Activated naive CD8-positive, alpha-beta T cell treated with anti-CD3 and anti-CD28 coated beads for 36 hours (primary cell): ENCODE data around the gene HYDIN. TPM values are rescaled to one million over a fixed set of nuclear protein-coding genes. Genes with fewer than 3 reads are reported as not detected.

Experiments
- DNase-seq: peaks from one replicate; pipeline ENCODE4 v3.0.0; 2021
- H3K27ac Mint-ChIP-seq: one replicate; pipeline ENCODE4 v1.8.0; 2022; ENCODE audit warnings: mild to moderate bottlenecking, moderate library complexity, mixed read lengths
- H3K27me3 Mint-ChIP-seq: one replicate; pipeline ENCODE4 v1.8.0; 2022; ENCODE audit warnings: mild to moderate bottlenecking, mixed read lengths
- H3K36me3 Mint-ChIP-seq: one replicate; pipeline ENCODE4 v1.8.0; 2021; ENCODE audit warnings: mild to moderate bottlenecking, mixed read lengths
- H3K4me1 Mint-ChIP-seq: one replicate; pipeline ENCODE4 v1.8.0; 2021; ENCODE audit warnings: mixed read lengths
- H3K4me3 Mint-ChIP-seq: one replicate; pipeline ENCODE4 v1.8.0; 2022; ENCODE audit warnings: mild to moderate bottlenecking, moderate library complexity, mixed read lengths
- H3K9me3 Mint-ChIP-seq: one replicate; pipeline ENCODE4 v1.8.0; 2022; ENCODE audit warnings: mixed read lengths
- total RNA-seq, 2 experiments: library from RNA; stranded (reverse); gene quantifications; one replicate each; pipeline ENCODE4 v1.2.3, GENCODE V29; 2021

HYDIN gene
- total RNA-seq = not detected

DNA sequence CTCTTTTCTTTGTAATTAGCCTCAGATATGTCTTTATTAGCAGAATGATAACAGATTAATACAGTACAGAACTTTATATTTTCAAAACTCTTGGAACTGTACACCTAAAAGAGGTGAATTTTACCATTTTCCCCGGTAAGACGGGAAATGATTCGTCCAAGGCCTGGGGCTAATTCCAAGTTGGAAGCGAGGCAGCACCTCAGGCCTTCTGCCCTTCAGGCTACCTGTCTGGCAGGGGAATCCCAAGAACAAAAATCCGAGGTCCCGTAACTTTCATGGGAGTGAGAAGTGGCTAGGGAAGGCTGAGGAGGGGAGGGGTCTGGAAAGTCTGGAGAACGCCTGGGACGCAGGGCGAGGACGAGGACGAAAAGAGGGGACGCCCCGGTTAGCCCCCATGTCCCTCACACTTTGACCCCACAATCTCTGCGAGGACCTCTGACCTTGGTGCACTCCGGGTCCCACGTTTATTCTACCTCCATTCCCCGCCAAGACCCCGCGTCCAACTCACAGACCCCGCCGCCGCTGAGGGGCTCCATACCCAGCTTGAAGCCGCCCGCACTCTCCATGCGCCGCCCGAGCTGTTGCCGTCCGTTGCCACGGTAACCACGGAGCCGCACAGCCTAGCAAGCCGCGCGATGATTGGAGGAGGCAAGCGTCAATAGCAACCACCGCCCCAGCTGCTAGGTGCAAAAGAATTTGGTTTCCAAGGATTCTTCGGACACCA is at the start of gene HYDIN:
Gene HYDIN, minus strand, starts transcription at position 601 of the 724 bp plus-strand sequence. CDS start 43,827 bp downstream, outside the sequence.
- Mint-ChIP-seq H3K27ac (no peak within 1 kb of the TSS), H3K4me1 (no peaks in the 10 kb centered on the region), H3K4me3 (peak within 1 kb of the TSS; percentile 15), H3K36me3 (no peaks in the 10 kb centered on the region), H3K9me3 (peaks cover 28% of the 10 kb centered on the region), H3K27me3 (peaks cover 38% of the 10 kb centered on the region)
- peak; percentile 31 for DNase-seq

- Mint-ChIP-seq H3K9me3 (peaks cover 11% of the 10 kb centered on the region), H3K27me3 (no peaks in the 10 kb centered on the region), H3K36me3 (peaks cover 3% of the 10 kb centered on the region), H3K4me3 (no peak overlapping the region), H3K4me1 (no peaks in the 10 kb centered on the region), H3K27ac (no peak overlapping the region)
- DNase-seq = no peak
Measured at GRCh38 chr16:71276589-71277334, 46.2 kb upstream of the HYDIN start.

DNA sequence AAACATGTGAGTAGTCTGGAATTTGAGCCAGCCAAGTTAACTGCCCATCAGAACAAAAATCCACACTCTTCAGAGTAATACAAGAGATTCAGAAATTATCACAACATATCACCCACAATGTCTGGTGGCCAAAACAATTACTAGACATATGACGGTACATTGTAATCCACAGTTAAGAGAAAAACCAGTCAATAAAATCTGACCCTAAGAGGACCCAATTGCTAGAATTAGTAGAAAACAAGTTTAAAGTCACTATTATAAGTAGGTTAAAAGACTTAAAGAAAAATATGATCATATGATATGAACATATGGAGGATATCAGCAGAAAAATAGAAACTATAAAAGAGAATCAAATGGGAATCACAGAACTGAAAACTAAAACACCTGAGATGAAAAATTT is 42.9 kb upstream of the HYDIN start:
- Mint-ChIP-seq H3K4me3 (no peak overlapping the region), H3K9me3 (peaks cover 8% of the 10 kb centered on the region), H3K4me1 (no peaks in the 10 kb centered on the region), H3K27ac (no peak overlapping the region), H3K27me3 (peaks cover 9% of the 10 kb centered on the region), H3K36me3 (no peaks in the 10 kb centered on the region)
- DNase-seq = no peak

GRCh38 chr16:71264299-71264698 is 33.8 kb upstream of the HYDIN start:
- H3K27ac Mint-ChIP-seq = no peak overlapping the region
- peaks cover 18% of the 10 kb centered on the region for H3K27me3 Mint-ChIP-seq
- no peaks in the 10 kb centered on the region for H3K4me1 Mint-ChIP-seq
- no peak for DNase-seq
- H3K36me3 Mint-ChIP-seq = no peaks in the 10 kb centered on the region
- H3K4me3 Mint-ChIP-seq = no peak overlapping the region
- H3K9me3 Mint-ChIP-seq = no peaks in the 10 kb centered on the region

GRCh38 chr16:71263582-71263981 is 33.1 kb upstream of the HYDIN start:
- DNase-seq = no peak
- H3K27me3 Mint-ChIP-seq = peaks cover 15% of the 10 kb centered on the region
- no peak overlapping the region for H3K27ac Mint-ChIP-seq
- H3K4me1 Mint-ChIP-seq = no peaks in the 10 kb centered on the region
- no peaks in the 10 kb centered on the region for H3K36me3 Mint-ChIP-seq
- no peaks in the 10 kb centered on the region for H3K9me3 Mint-ChIP-seq
- H3K4me3 Mint-ChIP-seq = no peak overlapping the region

- Mint-ChIP-seq H3K27me3 (peaks cover 11% of the 10 kb centered on the region), H3K9me3 (no peaks in the 10 kb centered on the region), H3K27ac (no peak overlapping the region), H3K4me1 (no peaks in the 10 kb centered on the region), H3K4me3 (no peak overlapping the region), H3K36me3 (no peaks in the 10 kb centered on the region)
- DNase-seq = no peak
Measured at GRCh38 chr16:71262391-71262790, 31.9 kb upstream of the HYDIN start.

DNA sequence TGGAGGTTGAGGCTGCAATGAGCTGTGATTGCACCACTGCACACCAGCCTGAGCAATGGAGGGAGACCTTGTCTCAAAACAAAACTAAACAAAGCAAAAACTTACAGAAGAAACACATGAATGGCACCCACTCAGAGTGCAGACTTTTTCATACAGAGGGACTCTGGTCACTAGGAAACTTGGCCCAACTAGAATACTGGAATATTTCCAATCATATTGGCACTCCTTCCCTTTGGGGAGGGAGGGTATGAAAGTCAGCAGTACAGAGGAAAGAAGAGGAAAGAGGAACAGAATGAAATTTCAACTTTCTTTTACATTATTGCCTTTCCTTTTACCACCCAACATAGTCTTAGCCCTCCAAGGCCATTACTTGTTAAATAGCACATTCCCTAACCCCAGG is 30.5 kb upstream of the HYDIN start:
- H3K36me3 Mint-ChIP-seq = no peaks in the 10 kb centered on the region
- H3K9me3 Mint-ChIP-seq = no peaks in the 10 kb centered on the region
- no peak overlapping the region for H3K27ac Mint-ChIP-seq
- DNase-seq = no peak
- peaks cover 11% of the 10 kb centered on the region for H3K27me3 Mint-ChIP-seq
- H3K4me1 Mint-ChIP-seq = no peaks in the 10 kb centered on the region
- H3K4me3 Mint-ChIP-seq = no peak overlapping the region

DNA sequence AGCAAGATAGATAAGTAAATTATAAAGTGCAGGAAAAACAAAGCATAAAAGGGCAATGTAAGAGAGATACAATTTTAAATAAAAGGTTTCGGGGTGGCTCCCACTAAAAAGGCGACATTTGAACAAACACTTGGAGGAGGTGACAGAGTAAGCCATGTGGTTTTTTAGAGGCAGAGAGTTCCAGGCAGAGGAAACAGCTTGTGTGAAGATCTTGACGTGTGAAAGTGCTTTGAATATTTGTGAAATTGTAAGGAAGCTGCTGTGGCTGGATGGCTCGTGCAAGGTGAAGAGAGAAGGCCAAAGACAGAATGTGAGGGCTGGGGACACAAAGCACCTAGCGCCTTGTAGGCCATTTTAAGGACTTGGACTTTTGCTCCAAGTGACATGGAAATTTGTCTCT is 28.6 kb upstream of the HYDIN start:
- Mint-ChIP-seq H3K36me3 (no peaks in the 10 kb centered on the region), H3K9me3 (no peaks in the 10 kb centered on the region), H3K27me3 (peaks cover 11% of the 10 kb centered on the region), H3K4me3 (no peak overlapping the region), H3K27ac (no peak overlapping the region), H3K4me1 (no peaks in the 10 kb centered on the region)
- no peak for DNase-seq

DNA sequence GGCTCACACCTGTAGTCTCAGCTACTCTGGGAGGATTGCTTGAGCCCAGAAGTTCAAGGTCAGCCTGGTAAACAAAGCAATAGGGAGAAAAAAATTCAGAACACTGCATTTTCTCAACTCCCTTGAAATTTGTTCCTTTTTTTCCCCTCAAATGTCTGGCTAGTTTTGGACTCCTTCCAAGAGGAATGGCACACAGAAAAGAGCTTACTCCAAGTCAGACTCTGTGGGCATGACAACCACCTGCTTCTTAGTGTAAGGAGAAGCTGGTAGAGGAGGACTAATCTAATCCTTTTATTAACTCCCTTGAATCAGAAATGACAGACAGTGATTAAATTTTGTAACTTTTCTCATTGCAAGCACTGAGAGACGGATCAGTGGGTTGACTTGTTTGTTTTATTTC is 27.9 kb upstream of the HYDIN start:
- Mint-ChIP-seq H3K36me3 (no peaks in the 10 kb centered on the region), H3K9me3 (no peaks in the 10 kb centered on the region), H3K27me3 (peaks cover 11% of the 10 kb centered on the region), H3K27ac (no peak overlapping the region), H3K4me1 (no peaks in the 10 kb centered on the region), H3K4me3 (no peak overlapping the region)
- no peak for DNase-seq

- no peak for DNase-seq
- H3K27ac Mint-ChIP-seq = no peak overlapping the region
- H3K4me1 Mint-ChIP-seq = no peaks in the 10 kb centered on the region
- H3K36me3 Mint-ChIP-seq = no peaks in the 10 kb centered on the region
- H3K27me3 Mint-ChIP-seq = peaks cover 11% of the 10 kb centered on the region
- no peaks in the 10 kb centered on the region for H3K9me3 Mint-ChIP-seq
- H3K4me3 Mint-ChIP-seq = no peak overlapping the region
Measured at GRCh38 chr16:71257768-71258167, 27.2 kb upstream of the HYDIN start.

DNA sequence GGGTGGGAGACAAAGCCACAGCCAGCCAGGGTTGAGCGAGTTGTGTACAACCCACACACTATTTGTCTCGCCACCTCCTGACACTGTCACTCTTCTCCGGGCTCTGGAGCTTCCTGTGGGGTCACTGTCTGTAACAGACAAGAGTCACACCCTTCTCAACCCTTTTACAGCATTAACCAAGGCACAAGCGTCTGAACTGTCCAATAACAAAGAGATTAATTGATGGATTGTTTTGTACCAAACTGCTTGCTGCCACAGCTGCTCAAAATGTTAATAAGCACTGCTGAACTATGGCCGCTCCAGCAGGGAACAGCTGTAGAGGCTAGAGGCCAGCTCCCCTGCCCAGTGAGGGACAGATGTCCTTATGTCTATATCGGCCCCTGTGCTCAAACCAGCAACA is 25.2 kb upstream of the HYDIN start:
- no peaks in the 10 kb centered on the region for H3K4me1 Mint-ChIP-seq
- DNase-seq = no peak
- peaks cover 3% of the 10 kb centered on the region for H3K27me3 Mint-ChIP-seq
- no peaks in the 10 kb centered on the region for H3K9me3 Mint-ChIP-seq
- H3K36me3 Mint-ChIP-seq = no peaks in the 10 kb centered on the region
- H3K27ac Mint-ChIP-seq = no peak overlapping the region
- H3K4me3 Mint-ChIP-seq = no peak overlapping the region

GRCh38 chr16:71254832-71255525 is 24.5 kb upstream of the HYDIN start:
- no peak overlapping the region for H3K4me3 Mint-ChIP-seq
- H3K27me3 Mint-ChIP-seq = peaks cover 3% of the 10 kb centered on the region
- no peak overlapping the region for H3K27ac Mint-ChIP-seq
- no peaks in the 10 kb centered on the region for H3K4me1 Mint-ChIP-seq
- H3K9me3 Mint-ChIP-seq = no peaks in the 10 kb centered on the region
- no peaks in the 10 kb centered on the region for H3K36me3 Mint-ChIP-seq
- no peak for DNase-seq

DNA sequence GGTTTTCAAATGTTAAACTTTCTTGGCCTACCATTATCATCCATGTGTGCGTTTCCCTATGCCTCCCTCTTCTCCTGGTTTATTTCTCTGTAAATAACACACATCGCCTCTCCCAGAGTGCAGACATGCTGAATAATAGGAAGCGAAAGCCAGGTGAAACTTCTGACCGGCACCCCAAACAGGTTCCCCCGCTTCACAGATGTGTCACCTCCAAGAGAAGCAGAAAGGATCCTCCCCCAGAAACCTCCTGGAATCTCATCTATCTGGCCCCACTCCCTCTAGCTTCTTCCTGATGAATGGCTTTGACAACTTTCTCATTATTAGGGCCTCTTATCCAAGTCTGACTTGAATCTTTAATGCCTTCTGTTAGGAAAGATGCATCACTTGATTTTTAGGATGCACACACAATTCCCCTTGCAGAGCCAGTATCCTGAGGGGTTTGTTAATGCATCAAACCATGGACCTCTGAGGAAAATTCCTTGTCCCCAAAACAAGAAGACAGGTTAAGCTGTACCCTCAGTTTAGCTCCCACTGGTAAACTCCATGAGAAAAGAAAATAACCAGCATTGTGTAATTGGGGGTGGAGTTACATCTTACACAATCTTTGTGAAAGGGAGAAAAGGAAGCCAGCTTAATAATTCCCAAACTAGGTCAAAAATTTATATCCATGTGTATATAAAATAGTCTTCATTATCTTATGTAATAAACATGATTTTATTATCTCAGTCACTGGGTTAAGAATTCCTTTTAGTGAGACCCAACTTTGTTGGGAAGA is 20.1 kb upstream of the HYDIN start:
- Mint-ChIP-seq H3K9me3 (no peaks in the 10 kb centered on the region), H3K4me3 (no peak overlapping the region), H3K4me1 (no peaks in the 10 kb centered on the region), H3K36me3 (no peaks in the 10 kb centered on the region), H3K27me3 (no peaks in the 10 kb centered on the region), H3K27ac (no peak overlapping the region)
- no peak for DNase-seq

DNA sequence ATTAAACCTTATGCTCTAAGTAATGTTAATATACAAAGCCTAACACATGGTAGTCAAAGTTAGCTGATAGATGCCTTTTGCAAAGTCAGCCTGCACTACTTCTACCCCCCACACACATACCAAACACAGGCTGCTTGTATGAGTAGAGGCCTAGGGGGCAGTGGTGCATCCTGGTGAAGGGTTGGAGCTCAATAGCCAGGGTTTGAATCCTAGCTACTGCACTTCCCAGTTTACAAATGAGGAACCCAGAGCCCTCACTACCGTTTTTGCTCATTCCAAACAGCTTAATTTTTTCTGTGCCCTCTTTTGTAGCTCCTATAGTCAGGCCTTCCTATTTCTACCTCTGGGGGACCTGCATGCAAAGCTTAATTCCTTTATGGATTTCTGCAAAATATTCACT is 18.9 kb upstream of the HYDIN start:
- no peak overlapping the region for H3K27ac Mint-ChIP-seq
- DNase-seq = no peak
- H3K36me3 Mint-ChIP-seq = no peaks in the 10 kb centered on the region

DNA sequence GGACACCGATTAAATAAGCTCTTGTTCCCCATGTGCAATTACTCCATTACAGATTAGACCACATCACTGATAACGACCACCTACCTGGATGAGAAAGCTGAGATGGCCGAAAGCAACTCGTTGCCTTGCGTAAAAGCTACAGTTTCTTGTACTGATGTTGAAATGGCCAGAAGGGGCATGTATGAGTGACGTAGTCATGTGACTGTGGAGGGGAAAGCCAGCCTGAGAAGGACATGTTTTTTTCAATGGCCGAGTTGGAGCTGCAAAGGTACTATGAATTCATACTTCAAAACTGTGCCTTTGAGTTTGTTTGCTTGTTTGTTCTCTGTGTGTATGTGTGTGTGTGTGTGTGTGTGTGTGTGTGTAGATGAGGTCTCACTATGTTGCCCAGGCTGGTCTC is 17.0 kb upstream of the HYDIN start:
- Mint-ChIP-seq H3K27me3 (peaks cover 5% of the 10 kb centered on the region), H3K36me3 (no peaks in the 10 kb centered on the region), H3K9me3 (no peaks in the 10 kb centered on the region), H3K4me3 (no peak overlapping the region), H3K27ac (no peak overlapping the region), H3K4me1 (no peaks in the 10 kb centered on the region)
- DNase-seq = no peak

More for the DNA sequence above, 18.9 kb upstream of the HYDIN start:
- peaks cover 3% of the 10 kb centered on the region for H3K27me3 Mint-ChIP-seq
- no peaks in the 10 kb centered on the region for H3K4me1 Mint-ChIP-seq
- H3K9me3 Mint-ChIP-seq = no peaks in the 10 kb centered on the region
- no peak overlapping the region for H3K4me3 Mint-ChIP-seq
